NCI-H345 (cell line): ENCODE data around the gene TWIST2.
A peak's percentile ranks its signal among the peaks of the same experiment; 100 is the strongest.

Source experiments
- DNase-seq: peaks from one replicate; lab custom pipeline; 2025; lab: John Stamatoyannopoulos, UW

Gene TWIST2

GRCh38 chr2:238872628-238873380 lies 24.9 kb downstream of the TWIST2 start:
- DNase-seq, result peak; percentile 60

- DNase-seq, result no peak
Observed at GRCh38 chr2:238873381-238873801, 25.5 kb downstream of the TWIST2 start.

GRCh38 chr2:238873841-238874240 lies 26.0 kb downstream of the TWIST2 start:
- no peak for DNase-seq

GRCh38 chr2:238874330-238875050 lies 26.6 kb downstream of the TWIST2 start:
- no peak for DNase-seq

- DNase-seq, result no peak
Observed at GRCh38 chr2:238875101-238875470, 27.2 kb downstream of the TWIST2 start.

GRCh38 chr2:238875471-238876231 lies 27.8 kb downstream of the TWIST2 start:
- no peak for DNase-seq

GRCh38 chr2:238876232-238876630 lies 28.3 kb downstream of the TWIST2 start:
- no peak for DNase-seq

- no peak for DNase-seq
Observed at GRCh38 chr2:238878051-238878735, 30.3 kb downstream of the TWIST2 start.

- no peak for DNase-seq
Observed at GRCh38 chr2:238879043-238879442, 31.2 kb downstream of the TWIST2 start.

- no peak for DNase-seq
Observed at GRCh38 chr2:238879621-238880377, 31.9 kb downstream of the TWIST2 start.

- no peak for DNase-seq
Observed at GRCh38 chr2:238881353-238882081, 33.6 kb downstream of the TWIST2 start.

GRCh38 chr2:238882082-238882755 lies 34.3 kb downstream of the TWIST2 start:
- no peak for DNase-seq

- no peak for DNase-seq
Observed at GRCh38 chr2:238883421-238883901, 35.6 kb downstream of the TWIST2 start.

- no peak for DNase-seq
Observed at GRCh38 chr2:238884122-238884811, 36.4 kb downstream of the TWIST2 start.

GRCh38 chr2:238884812-238885408 lies 37.0 kb downstream of the TWIST2 start:
- DNase-seq, result no peak

GRCh38 chr2:238886453-238887094 lies 38.7 kb downstream of the TWIST2 start:
- DNase-seq, result no peak

- no peak for DNase-seq
Observed at GRCh38 chr2:238887616-238888015, 39.7 kb downstream of the TWIST2 start.

GRCh38 chr2:238888781-238889180 lies 40.9 kb downstream of the TWIST2 start:
- DNase-seq, result no peak
